Measurements from ENCODE around the gene PSME2. TPM values are rescaled to one million over a fixed set of nuclear protein-coding genes. Genes with fewer than 3 reads are reported as not detected.
"Not testable (repeated sequence)": the region's sequence is repeated elsewhere in the genome, so short reads cannot be mapped to it uniquely, and the experiment has no call there.

The PSME2 gene
- total RNA-seq, 4 donors from 2014 or later = 39.3 to 75.2 (median 47.0) TPM

GRCh38 chr14:24108336-24108874, 38.0 kb downstream of the PSME2 start:
- DNase-seq (ENCODE audit: low spot score in 2 of 2) = no peak
- Histone ChIP-seq H3K4me1 (peaks cover 16% of the 10 kb centered on the region), H3K4me3 (no peak overlapping the region), H3K27me3 (no peaks in the 10 kb centered on the region), H3K27ac (no peak overlapping the region), H3K36me3 (peaks cover 2% of the 10 kb centered on the region), H3K9me3 (no peaks in the 10 kb centered on the region)
- WGBS = 45% methylated on average over 5 of the region's 5 CpGs
- TF ChIP-seq EP300 (IDR thresholded peaks at IDR 0.05) (no peak), POLR2A (IDR thresholded peaks at IDR 0.05) (no peak), POLR2AphosphoS5 (IDR thresholded peaks at IDR 0.05) (no peak), CTCF (IDR thresholded peaks at IDR 0.05) (no peak)

DNA sequence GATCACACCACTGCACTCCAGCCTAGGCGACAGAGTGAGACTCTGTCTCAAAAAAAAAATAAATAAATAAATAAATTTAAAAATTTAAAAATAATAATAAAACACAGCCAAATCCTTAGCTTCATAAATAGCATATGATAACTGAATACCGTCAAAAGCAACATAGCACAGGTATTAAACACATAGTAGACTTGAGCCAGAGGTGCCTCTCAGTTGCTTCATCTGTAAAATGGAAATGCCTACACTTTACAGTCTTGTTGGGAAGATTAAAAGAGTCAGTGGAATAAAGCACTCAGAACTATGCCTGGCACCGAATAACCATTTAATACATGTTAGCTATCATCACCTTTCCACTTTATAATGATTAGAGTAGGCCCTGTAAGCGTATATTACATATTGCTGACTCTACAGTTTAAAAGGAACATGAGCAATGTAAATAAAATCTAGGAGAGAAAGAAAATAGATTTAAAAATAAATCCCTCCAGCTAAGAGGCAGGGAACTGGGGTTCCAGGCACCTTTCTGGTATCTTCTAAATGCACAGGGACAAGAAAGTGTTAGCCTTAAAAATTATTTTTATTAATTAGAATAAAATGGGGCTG, 39.6 kb downstream of the PSME2 start:
- Histone ChIP-seq H3K27me3 (no peaks in the 10 kb centered on the region), H3K36me3 (peaks cover 11% of the 10 kb centered on the region), H3K27ac (no peak overlapping the region), H3K4me1 (peaks cover 14% of the 10 kb centered on the region), H3K4me3 (no peak overlapping the region), H3K9me3 (no peaks in the 10 kb centered on the region)
- no peak for TF ChIP-seq EP300 (IDR thresholded peaks at IDR 0.05)
- TF ChIP-seq CTCF (IDR thresholded peaks at IDR 0.05) = no peak
- TF ChIP-seq POLR2A (IDR thresholded peaks at IDR 0.05) = no peak
- no peak for TF ChIP-seq POLR2AphosphoS5 (IDR thresholded peaks at IDR 0.05)
- WGBS = 89% methylated on average over 4 of the region's 4 CpGs
- DNase-seq (ENCODE audit: low spot score in 2 of 2) = no peak

DNA sequence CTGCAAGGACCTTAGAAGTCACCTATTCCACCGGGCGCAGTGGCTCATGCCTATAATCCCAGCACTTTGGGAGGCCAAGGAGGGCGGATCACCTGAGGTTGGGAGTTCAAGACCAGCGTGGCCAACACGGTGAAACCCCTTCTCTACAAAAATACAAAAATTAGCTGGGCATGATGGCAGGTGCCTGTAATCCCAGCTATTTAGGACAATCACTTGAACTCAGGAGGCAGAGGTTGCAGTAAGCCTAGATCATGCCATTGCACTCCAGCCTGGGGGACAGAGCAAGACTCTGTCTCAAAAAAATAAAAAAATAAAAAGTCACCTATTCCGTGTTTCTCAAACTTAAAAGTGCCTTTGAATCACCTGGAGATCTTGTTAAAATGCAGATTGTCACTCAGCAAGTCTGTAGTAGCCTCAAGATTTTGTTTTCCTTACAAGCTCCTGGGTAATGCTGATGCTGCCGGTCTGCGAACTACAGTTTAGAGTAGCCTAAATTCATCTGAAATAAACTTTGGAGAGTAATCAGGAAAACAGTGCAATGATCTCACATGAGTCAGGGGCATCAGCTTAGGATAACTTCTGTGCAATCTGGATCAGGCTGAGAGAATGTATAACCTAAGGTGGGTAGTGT, 40.7 kb downstream of the PSME2 start:
- DNase-seq (ENCODE audit: low spot score in 2 of 2); H3K27me3 ChIP-seq; H3K9me3 ChIP-seq; H3K27ac ChIP-seq; H3K4me3 ChIP-seq: not testable (repeated sequence)
- peaks cover 11% of the 10 kb centered on the region for H3K36me3 ChIP-seq
- peaks cover 14% of the 10 kb centered on the region for H3K4me1 ChIP-seq
- WGBS = 91% methylated on average over 8 of the region's 8 CpGs

- peaks cover 29% of the 10 kb centered on the region for H3K36me3 ChIP-seq
- no peak for DNase-seq (ENCODE audit: low spot score in 2 of 2)
- H3K4me3 ChIP-seq = no peak overlapping the region
- TF ChIP-seq POLR2AphosphoS5 (IDR thresholded peaks at IDR 0.05) (no peak), CTCF (IDR thresholded peaks at IDR 0.05) (no peak), EP300 (IDR thresholded peaks at IDR 0.05) (no peak), POLR2A (IDR thresholded peaks at IDR 0.05) (no peak)
- no peak overlapping the region for H3K27ac ChIP-seq
- H3K9me3 ChIP-seq = no peaks in the 10 kb centered on the region
- H3K27me3 ChIP-seq = no peaks in the 10 kb centered on the region
- WGBS = 94% methylated on average over 10 of the region's 13 CpGs
- peaks cover 6% of the 10 kb centered on the region for H3K4me1 ChIP-seq
Observed at GRCh38 chr14:24103451-24103850, 43.0 kb downstream of the PSME2 start.

- peaks cover 35% of the 10 kb centered on the region for H3K36me3 ChIP-seq
- H3K9me3 ChIP-seq = no peaks in the 10 kb centered on the region
- H3K27ac ChIP-seq = no peak overlapping the region
- H3K4me3 ChIP-seq = no peak overlapping the region
- DNase-seq (ENCODE audit: low spot score in 2 of 2) = no peak
- no peaks in the 10 kb centered on the region for H3K27me3 ChIP-seq
- TF ChIP-seq POLR2A (IDR thresholded peaks at IDR 0.05) (no peak), CTCF (IDR thresholded peaks at IDR 0.05) (no peak), EP300 (IDR thresholded peaks at IDR 0.05) (no peak), POLR2AphosphoS5 (IDR thresholded peaks at IDR 0.05) (no peak)
- WGBS = 97% methylated on average over 7 of the region's 7 CpGs
- H3K4me1 ChIP-seq = peaks cover 6% of the 10 kb centered on the region
Observed at GRCh38 chr14:24102357-24103048, 43.9 kb downstream of the PSME2 start.

All from suprapubic skin (tissue), 4 donors.